K562 treated with DMSO at 1 percent for 48 hours (cell line): ENCODE data around the gene SNAP29. TPM values are rescaled to one million over a fixed set of nuclear protein-coding genes. Genes with fewer than 3 reads are reported as not detected.

Experiments used
- total RNA-seq: library from RNA; unstranded; fragments of 300-600 nt; gene quantifications from 2 replicates; pipeline ENCODE4 v1.2.3, GENCODE V29; 2022; ENCODE audit warnings: low replicate concordance; ENCODE audit errors: extremely low read depth

The SNAP29 gene
- not detected in 2 replicates for total RNA-seq

GRCh38 chr22:20858615-20859416 is at the start of gene SNAP29, which contains the start of gene PI4KA:
TSS of gene SNAP29 (plus strand) at chr22:20859007. CDS start at chr22:20859111, 104 bp downstream.
TSS of gene PI4KA (minus strand) at chr22:20858811. CDS start at chr22:20858725, 86 bp downstream.

DNA sequence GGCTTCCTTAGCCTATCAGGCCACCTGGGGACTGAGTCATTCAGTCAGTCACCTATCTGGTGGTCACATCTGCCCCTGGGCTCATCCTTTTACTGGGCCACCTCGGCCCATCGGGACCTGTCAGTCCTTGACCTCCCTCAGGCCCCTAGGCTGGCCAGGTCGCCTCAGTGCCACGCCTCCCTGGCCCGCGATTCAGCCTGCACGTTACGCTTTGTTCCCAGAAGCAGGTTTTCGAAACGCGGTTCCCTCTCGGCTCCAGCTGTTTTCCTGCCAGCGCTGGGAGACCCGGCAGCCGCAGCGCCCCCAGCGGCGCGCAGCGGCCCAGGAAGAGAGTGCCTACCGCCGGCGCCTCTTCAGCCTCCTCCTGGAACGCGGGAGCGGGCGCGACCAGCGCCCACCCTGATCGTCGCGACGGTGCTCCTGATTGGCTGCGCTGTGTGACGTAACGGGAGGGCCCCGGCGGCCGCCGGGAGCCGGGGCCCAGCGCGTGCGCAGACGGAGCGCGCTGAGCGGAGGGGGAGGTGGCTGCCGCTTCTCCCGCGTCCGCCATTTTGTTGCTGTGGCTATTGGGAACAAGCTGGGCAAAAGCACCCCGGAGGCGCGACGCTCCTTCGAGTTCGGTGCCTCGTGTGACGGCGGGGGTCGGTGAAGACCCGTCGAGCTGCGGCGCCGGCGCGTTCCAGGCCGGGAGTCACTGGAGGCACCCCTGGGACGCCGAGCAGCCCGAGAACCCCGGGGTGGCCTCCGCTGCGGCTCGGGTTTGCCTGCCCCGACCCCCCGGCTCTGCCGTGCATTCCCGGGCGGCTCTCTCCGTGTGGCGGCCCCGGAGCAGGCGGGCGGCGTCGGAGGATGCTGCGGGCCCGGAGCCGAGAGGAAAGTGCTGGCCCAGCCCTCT is 58.4 kb downstream of the SNAP29 start, which contains the start of gene CRKL:
Gene CRKL, plus strand, starts transcription at position 492 of the 895 bp plus-strand sequence. CDS start 528 bp downstream, outside the sequence.

Other genes starting within 250 kb of the SNAP29 start
- gene SERPIND1, start 84.9 kb upstream of the SNAP29 start, total RNA-seq = not detected in 2 replicates
- 418 TPM in 1 of 2 replicates, not detected in the other for gene PI4KA, start 196 bp upstream of the SNAP29 start, total RNA-seq
- 88.5 and 326 TPM in 2 replicates for gene CRKL, start 58.4 kb downstream of the SNAP29 start, total RNA-seq
- gene AIFM3, start 108.2 kb downstream of the SNAP29 start, total RNA-seq = not detected in 2 replicates
- not detected in 2 replicates for gene LZTR1, start 123.3 kb downstream of the SNAP29 start, total RNA-seq
- gene THAP7, start 143.1 kb downstream of the SNAP29 start, total RNA-seq = 529 TPM in 1 of 2 replicates, not detected in the other
- gene P2RX6, start 156.2 kb downstream of the SNAP29 start, total RNA-seq = not detected in 2 replicates
- gene SLC7A4, start 173.6 kb downstream of the SNAP29 start, total RNA-seq = not detected in 2 replicates
- gene LRRC74B, start 186.9 kb downstream of the SNAP29 start, total RNA-seq = not detected in 2 replicates